Skin epidermis (tissue), 12 donors: ENCODE results near the gene POLR1C.
"Not testable (repeated sequence)": the region's sequence is repeated elsewhere in the genome, so short reads cannot be mapped to it uniquely, and the experiment has no call there.

Experiments used
- H3K27ac ChIP-seq, 21 experiments: fragments of 200-600 bp; sonication (generic) in 11 of 21; one replicate each; pipeline ENCODE4 v1.5.0; 2020; ENCODE audit warnings: mild to moderate bottlenecking in 3 of 21, inconsistent platforms in 2 of 21, moderate library complexity in 2 of 21
- H3K4me3 ChIP-seq, 7 experiments: fragments of 200-600 bp; sonication (generic) in 2 of 7; one replicate each; pipeline ENCODE4 v1.5.0; 2020; ENCODE audit warnings: inconsistent platforms in 2 of 7, mild to moderate bottlenecking in 2 of 7, moderate library complexity in 1 of 7

Gene POLR1C

GRCh38 chr6:43491750-43492661 lies 24.9 kb upstream of the POLR1C start:
- H3K4me3 ChIP-seq = no peak overlapping the region
- H3K27ac ChIP-seq = peak overlapping the region in 6 of 21 experiments; percentile 1 to 34 (median 10)

- peak overlapping the region in 2 of 21 experiments; percentile 7 to 28 for H3K27ac ChIP-seq
Measured at GRCh38 chr6:43492673-43493072, 24.2 kb upstream of the POLR1C start.

GRCh38 chr6:43493230-43493629 lies 23.7 kb upstream of the POLR1C start:
- Histone ChIP-seq H3K4me3 (no peak overlapping the region), H3K27ac (peak overlapping the region in 3 of 21 experiments; percentile 8 to 28 (median 10))

More at GRCh38 chr6:43492673-43493072, 24.2 kb upstream of the POLR1C start:
- no peak overlapping the region for H3K4me3 ChIP-seq

- Histone ChIP-seq H3K27ac (peak overlapping the region in 3 of 21 experiments; percentile 2 to 10 (median 8)), H3K4me3 (no peak overlapping the region)
Measured at GRCh38 chr6:43493833-43494232, 23.1 kb upstream of the POLR1C start.

GRCh38 chr6:43494321-43494720 lies 22.6 kb upstream of the POLR1C start:
- H3K4me3 ChIP-seq = no peak overlapping the region
- H3K27ac ChIP-seq = peak overlapping the region in 2 of 21 experiments; percentile 46 to 56

GRCh38 chr6:43494766-43495165 lies 22.1 kb upstream of the POLR1C start:
- Histone ChIP-seq H3K27ac (peak overlapping the region in 9 of 21 experiments; percentile 16 to 72 (median 52)), H3K4me3 (no peak overlapping the region)

- H3K27ac ChIP-seq = peak overlapping the region in 15 of 21 experiments; percentile 23 to 74 (median 56)
- H3K4me3 ChIP-seq = no peak overlapping the region
Measured at GRCh38 chr6:43495409-43495941, 21.4 kb upstream of the POLR1C start.

- H3K27ac ChIP-seq = peak overlapping the region in 14 of 21 experiments; percentile 23 to 74 (median 58)
- H3K4me3 ChIP-seq = no peak overlapping the region
Measured at GRCh38 chr6:43496370-43497128, 20.3 kb upstream of the POLR1C start.

GRCh38 chr6:43497129-43497396 lies 19.8 kb upstream of the POLR1C start:
- peak overlapping the region in 4 of 21 experiments; percentile 1 to 66 (median 18) for H3K27ac ChIP-seq
- no peak overlapping the region for H3K4me3 ChIP-seq

- Histone ChIP-seq H3K4me3 (no peak overlapping the region), H3K27ac (peak overlapping the region in 3 of 21 experiments; percentile 1 to 27 (median 5))
Measured at GRCh38 chr6:43497689-43498088, 19.2 kb upstream of the POLR1C start.

GRCh38 chr6:43498291-43498690 lies 18.6 kb upstream of the POLR1C start:
- not testable (repeated sequence) for H3K27ac ChIP-seq

GRCh38 chr6:43499028-43499815 lies 17.7 kb upstream of the POLR1C start:
- Histone ChIP-seq H3K27ac (peak overlapping the region in 4 of 21 experiments; percentile 10 to 61 (median 16)), H3K4me3 (no peak overlapping the region)

More at GRCh38 chr6:43498291-43498690, 18.6 kb upstream of the POLR1C start:
- not testable (repeated sequence) for H3K4me3 ChIP-seq

GRCh38 chr6:43500921-43501320 lies 16.0 kb upstream of the POLR1C start:
- H3K4me3 ChIP-seq = no peak overlapping the region
- H3K27ac ChIP-seq = no peak overlapping the region

- no peak overlapping the region for H3K27ac ChIP-seq
- H3K4me3 ChIP-seq = no peak overlapping the region
Measured at GRCh38 chr6:43502666-43503065, 14.2 kb upstream of the POLR1C start.

- Histone ChIP-seq H3K27ac (no peak overlapping the region), H3K4me3 (no peak overlapping the region)
Measured at GRCh38 chr6:43503443-43503842, 13.4 kb upstream of the POLR1C start.

GRCh38 chr6:43504756-43505593 lies 11.9 kb upstream of the POLR1C start:
- Histone ChIP-seq H3K27ac (no peak overlapping the region), H3K4me3 (no peak overlapping the region)

- Histone ChIP-seq H3K4me3 (no peak overlapping the region), H3K27ac (no peak overlapping the region)
Measured at GRCh38 chr6:43505718-43506117, 11.2 kb upstream of the POLR1C start.

GRCh38 chr6:43506171-43506570 lies 10.7 kb upstream of the POLR1C start:
- Histone ChIP-seq H3K4me3 (no peak overlapping the region), H3K27ac (no peak overlapping the region)
